Pons (tissue), 1 donor: Measurements from ENCODE around the gene CBFA2T3.
"Not testable (repeated sequence)": the region's sequence is repeated elsewhere in the genome, so short reads cannot be mapped to it uniquely, and the experiment has no call there.

ENCODE experiments used
- DNase-seq: peaks from one replicate; pipeline ENCODE4 v3.0.0-alpha.2; 2016; ENCODE audit warnings: low spot score

Gene CBFA2T3

DNA sequence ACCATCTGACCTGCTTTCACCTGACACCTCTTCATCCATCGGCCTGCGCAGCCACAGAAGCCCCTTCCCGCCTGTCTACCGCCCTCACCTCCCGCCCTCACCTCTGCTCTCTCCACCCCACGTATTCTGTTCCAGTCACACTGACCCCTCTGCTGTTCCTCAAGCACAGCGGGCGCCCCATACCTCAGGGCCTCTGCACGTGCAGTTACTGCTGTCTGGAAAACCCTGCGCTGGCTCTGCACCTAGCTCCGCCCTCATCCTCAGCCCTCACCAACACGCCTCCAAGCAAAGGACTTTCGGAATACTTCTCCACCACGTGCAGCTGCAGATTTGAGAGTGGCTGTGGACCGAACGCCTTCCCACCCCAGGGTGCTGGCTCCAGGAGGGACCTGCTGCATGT lies 85.9 kb downstream of the CBFA2T3 start:
- no peak for DNase-seq

DNA sequence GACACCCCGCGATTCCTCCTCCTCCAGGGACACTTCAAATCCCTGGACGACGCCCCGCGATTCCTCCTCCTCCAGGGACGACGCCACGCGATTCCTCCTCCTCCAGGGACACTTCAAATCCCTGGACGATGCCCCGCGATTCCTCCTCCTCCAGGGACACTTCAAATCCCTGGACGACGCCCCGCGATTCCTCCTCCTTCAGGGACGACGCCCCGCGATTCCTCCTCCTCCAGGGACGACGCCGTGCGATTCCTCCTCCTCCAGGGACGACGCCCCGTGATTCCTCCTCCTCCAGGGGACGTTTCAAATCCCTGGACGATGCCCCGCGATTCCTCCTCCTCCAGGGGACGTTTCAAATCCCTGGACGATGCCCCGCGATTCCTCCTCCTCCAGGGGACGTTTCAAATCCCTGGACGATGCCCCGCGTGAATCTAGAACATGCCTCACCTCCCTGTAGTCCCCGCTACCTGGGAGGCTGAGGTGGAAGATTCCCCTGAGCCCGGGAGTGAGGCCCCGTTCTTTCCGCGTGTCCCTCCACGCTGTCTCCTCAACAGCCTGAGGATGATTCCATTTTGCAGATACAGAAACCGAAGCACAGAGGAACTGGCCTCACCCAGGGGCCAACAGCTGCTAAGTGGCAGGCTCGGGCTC lies 87.2 kb downstream of the CBFA2T3 start:
- DNase-seq: not testable (repeated sequence)

DNA sequence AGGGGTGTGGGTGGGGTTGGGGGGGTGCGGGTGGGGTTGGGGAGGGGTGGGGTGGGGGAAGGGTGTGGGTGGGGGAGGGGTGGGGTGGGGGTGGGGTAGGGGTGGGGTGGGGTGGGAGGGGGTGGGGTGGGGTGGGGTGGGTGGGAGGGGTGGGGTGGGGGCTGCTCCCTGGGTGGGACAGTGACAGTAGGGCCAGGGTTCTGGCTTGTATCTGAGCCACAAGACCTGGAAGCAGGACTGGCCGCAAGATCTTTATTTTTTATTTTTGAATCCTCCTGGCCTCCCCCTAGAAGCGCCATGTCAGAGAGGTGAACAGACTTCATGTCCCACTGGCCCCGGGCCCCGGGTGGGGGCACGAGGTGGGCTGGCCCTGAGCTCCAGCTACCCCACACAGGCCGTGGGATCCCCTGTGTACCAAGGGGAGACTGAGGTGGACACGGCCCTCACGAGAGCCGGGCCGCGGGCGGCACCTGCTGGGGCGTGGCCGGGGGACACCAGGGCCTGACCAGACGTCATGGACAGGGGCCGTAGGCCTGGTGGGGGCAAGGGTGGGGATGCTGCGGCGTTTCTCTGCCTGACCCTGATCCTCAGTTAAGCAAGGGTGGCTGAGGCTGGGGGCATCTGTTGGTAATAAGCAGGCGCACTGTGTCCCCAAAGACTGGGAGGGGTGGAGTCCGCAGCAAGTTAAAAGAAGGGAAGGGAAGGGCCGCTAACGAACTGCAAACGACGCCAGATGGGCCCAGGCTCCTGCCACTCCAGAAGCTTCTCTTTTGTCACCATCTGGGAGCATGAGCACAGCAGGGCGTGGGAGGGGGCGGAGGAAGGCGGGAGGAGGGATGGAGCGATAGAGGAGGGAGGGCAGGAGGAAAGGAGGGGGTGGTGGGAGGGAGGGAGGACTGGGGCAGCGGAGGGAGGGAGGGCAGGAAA lies 88.3 kb downstream of the CBFA2T3 start:
- DNase-seq: no peak

DNA sequence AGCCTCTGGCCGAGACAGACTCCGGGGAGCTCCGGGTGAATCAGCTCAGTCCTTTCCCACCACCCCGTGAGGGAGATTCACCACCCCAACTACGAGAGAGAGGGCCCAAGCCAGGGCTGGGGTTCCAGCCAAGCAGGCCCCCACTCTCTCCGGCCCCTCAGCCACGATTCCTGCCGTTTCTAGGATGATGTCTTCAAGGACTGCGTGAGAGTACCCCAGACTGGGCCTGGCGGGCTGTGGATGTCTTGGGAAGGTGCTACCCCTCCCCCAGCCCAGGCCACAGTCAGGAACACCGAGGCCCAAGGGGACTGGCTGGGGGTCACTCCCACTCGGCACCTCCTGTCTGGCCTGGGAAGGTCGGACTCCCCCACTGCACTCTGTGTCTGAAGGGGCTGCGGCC lies 89.0 kb downstream of the CBFA2T3 start:
- no peak for DNase-seq

DNA sequence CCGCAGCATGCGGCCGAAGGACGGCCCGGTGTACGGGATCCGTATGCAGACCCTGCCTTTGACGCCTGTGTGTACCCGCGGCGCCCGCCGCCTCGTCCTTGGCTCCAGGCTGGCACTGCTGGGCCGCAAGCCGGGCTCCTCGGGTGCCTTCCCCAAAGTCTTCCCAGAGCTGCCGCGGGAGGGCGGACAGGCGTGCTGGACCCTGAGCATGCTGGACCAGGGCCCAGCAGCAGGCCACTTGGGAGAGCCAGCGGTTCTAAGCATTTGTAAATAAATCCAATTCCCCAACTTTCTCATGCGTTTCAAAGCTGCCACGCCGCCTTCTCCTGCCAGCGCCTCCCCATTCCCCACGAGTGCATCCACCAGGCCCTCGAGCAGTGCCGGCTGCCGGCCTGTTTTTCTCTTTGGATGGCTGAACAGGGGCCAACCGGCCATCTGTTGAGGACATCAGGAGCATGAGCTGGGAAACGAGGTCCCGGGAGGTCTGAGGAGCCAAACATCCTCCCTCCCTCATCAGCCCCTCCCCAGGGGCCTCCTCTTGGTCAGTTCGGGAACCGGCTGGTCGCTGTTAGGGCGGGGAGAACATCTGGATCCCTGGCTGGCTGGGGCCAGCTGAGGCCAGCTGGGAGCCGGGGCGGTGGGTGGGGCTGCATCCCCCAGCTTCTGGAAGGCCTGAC lies 90.0 kb downstream of the CBFA2T3 start:
- no peak for DNase-seq

DNA sequence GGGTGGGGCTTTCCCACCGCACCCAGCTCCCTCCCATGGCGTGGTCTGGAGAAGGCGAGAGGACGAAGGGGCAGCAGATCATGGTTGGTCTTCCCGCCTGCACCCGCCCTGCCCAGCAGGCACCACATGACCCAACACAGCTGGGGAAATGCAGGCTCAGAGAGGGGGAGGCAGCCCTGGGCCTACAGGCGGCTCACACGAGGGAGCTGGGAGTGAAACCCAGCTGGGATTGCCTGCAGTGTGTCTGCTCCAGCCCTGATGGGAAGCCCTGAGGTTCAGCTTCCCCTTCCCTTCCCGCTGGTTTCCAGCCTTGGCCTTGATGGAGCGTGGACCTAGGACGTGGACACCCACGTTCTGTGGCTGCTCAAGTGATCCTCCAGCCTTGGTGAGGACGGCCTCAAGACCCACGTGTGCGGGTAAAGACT lies 90.6 kb downstream of the CBFA2T3 start:
- no peak for DNase-seq

DNA sequence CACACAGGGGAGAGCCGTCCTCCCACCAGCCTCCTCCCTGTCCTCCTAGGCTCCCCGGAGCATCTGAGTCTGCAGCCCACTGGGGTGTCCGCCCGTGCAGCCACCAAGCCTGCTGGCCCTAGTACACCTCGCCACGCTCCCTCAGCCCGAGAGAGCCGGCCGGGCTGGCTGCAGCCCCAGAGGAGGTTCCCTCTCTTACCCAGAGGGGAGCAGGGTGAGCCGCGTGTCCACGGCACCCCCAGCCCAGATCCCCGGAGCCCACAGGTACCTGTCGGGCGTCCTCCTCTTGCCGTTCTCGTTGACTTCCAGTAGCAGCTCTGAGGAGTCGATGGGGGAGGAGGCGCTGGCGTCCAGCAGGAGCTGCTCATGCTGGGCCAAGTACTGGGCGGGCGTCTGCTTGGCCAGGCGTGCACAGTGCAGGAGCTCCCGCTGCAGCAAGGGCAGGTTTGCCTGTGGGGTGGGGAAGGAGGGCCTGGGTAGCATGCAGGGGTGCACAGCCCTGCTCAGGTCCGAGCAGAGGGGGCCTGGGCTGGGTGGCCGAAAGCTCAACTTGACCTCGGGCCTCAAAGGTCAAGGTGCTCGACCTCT lies 91.2 kb downstream of the CBFA2T3 start:
- DNase-seq: no peak

DNA sequence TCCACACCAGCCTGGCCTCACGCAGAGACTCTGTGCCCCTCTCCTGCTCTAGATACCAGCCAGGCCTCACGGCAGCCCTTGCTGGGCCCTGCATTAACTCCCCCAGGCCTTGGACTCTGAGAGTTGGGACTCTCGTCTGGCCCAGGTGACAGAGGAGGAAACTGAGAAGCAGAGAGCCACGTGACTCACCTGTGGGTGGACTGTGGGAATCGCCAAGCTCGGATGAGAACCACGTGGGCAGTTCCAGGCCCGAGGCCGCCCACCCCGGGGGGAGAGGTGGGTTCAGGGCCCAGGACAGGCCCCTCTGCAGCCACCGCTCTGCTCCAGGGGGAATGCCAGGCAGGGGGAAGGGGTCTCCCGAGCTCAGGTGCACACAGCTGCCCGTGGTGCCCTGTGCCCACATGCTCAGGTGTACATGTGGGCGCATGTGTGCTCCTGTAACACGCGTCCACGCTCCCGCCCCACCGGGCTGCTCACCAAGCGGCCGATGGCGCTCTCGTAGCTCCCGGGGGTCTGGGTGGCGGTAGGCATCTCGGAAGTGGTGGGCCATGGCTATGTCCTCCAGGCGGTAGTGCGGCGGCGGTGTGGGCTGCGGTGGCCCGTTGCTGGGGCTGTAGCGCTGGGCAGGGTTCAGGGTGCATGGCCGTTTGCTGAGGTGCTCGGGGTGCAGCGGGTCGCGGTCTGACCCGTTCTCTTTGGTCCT lies 92.3 kb downstream of the CBFA2T3 start:
- DNase-seq: no peak

DNA sequence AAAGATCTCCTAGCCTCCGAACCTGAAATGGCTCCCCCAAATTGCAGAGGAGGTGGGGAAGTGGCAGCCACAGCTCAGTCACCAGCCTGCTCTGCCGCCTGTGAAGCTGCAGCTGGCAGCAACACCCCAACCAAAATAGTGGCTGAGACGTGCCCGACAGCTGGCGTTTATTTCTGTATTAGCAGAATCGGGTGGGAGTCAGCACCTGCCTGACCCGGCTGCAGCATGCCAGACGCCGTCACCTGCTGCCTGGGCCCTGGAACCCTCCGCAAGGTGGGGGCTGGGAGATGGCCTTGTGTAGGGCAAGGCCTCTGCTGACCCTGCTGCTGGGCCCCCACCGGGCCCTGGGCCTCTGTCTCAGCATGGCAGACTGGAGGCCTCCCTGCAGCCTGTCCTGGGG lies 93.1 kb downstream of the CBFA2T3 start:
- no peak for DNase-seq

DNA sequence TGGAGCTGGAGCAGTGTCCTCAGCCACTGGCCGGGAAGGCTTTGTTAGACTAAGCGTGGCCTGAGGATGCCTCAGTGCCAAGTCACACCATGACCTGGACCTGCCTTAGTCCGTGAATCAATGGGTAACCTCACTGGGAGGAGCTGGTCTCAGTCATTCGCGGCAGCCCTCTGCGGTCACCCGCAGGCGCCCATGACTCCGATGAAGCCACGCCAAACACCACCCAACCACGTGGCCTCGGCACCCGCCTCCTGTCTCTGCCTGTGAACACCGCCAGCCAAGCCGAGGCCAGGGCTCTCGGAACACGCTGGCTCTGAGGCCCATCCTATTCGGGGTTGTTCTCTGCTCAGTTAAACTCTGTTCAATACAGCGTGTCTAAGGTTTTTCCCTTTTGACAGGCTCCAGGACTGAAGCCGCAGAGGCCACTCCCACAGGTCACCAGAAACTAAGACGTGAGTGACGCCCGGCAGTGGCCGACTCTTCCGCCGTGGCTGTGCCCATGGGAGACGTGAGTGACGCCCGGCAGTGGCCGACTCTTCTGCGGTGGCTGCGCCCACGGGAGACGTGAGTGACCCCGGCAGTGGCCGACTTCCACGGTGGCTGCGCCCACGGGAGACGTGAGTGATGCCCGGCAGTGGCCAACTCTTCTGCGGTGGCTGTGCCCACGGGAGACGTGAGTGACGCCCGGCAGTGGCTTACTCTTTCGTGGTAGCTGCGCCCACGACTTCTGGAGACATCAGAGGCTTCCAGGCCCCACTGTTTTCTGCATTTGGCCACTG lies 93.7 kb downstream of the CBFA2T3 start:
- no peak for DNase-seq

DNA sequence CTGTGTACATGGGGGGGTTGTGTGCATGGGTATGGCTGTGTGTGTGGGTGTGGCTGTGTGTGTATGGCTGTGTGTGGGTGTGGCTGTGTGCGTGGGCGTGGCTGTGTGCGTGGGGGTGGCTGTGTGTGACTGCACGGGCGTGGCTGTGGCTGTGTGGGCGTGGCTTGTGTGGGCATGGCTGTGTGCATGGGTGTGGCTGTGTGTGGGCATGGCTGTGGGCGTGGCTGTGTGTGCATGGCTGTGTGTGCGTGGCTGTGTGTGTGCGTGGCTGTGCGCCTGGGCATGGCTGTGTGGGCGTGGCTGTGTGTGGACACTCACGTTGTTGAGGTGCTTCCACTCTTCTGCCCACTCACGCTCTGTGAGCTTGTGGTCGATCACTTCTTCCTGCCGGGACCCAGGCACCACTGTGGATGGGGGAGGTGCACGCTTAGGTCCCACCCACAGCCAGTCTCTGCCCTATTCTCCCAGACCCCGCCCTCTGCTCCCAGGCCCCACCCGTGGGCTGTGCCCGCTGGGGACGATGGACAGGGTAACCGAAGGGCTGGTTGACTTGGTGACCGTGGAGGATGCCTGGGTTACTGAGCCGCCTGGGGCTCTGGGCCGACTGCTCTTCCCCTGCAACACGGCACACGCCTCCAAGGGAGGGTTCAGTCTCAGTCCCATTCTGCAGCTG lies 94.5 kb downstream of the CBFA2T3 start:
- DNase-seq: no peak

DNA sequence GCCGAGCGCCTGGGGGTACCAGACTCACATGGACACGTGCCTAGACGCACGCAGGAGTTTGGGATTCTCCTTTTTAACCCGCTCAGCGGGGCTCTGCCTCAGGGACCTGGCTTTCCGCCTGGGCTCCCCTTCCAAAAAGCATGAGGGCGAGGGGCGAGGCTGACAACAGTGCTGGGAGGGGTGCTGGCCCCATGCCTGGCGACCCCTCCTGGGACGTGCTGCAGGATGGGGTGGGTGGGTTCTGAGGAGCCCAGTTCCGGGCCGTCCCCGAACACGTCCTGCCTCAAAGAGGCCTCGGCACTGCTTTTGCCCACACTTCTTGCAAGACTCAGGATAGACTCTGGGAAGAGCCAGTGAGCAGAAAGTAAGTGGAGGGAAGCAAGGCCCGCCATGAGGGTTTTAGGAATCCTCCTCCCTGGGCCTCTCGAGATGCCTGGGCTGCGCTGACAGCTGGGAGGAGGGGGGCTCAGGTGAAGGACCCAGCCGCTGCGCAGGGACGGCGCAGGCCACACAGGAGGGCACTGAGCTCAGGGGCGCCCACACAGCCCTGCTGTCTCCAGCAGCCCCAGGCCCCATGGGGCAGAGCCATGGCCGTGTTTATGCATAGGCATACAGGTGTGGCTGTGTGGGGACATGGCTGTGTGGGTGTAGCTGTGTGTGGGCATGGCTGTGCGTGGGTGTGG lies 95.2 kb downstream of the CBFA2T3 start:
- no peak for DNase-seq

DNA sequence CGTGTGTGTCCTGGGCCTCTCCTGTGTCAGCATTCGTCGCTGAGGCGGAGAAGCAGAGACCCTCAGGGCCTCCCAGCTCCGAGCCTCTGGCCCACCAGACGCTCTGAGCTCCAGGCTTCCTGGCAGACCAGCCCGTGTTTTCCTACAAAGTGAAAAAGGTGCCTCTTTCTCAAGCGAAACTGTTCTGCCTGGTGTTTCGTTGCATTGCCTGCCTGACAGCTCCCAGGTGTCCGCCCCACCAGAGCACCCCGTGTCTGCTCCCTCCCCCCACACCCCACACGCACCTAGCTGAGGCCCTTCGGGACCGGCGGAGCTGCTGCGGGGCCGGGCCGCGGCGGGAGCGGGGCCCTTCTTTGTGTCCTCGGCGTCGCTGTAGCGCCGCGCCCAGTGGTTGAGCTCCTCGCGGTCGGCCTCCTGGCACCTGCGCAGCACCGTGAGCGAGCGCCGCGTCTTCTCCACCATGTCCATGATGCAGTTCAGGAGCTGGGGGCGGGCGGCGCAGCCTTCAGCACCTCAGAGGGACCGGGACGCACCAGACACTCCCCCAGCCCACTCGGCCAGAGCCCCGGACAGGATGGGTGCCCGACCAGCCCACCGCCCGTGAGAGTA lies 95.9 kb downstream of the CBFA2T3 start:
- DNase-seq: no peak

DNA sequence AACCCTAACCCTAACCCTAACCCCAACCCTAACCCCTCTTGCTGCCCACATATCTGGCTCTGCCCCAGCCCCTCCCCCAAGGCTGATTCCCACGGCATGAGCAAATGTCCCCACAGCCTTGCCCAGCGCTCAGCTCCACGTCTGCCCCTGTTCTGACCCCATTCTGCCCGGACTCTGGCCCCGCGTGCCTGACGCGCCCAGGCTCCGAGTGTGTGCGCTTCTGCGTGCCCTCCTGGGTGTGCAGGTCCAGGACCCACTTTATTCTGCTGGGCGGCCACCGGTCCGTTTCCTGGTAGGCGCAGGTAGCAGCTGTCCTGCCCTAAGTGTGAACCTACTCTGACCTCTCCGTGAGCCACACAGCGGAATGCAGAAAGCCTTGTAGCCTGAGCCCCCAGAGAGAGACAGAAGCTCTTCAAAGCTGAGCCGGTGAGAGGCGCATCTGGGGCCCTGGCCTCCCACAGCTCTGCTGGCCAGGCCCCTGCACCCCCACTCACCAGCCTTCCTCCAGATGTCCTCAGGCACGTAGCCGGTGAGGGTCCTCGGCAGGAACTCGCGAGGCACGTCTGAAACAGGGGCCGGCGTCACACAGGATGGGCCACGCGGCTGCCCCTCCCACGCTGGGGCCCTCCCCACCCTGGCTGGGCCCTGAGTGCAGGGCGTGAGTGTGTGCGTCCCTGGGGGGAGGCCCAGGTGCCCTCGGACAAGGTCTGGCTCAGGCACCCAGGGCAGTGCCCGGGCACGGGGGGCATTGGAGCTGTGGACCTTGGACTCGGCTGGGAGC lies 96.6 kb downstream of the CBFA2T3 start:
- no peak for DNase-seq

DNA sequence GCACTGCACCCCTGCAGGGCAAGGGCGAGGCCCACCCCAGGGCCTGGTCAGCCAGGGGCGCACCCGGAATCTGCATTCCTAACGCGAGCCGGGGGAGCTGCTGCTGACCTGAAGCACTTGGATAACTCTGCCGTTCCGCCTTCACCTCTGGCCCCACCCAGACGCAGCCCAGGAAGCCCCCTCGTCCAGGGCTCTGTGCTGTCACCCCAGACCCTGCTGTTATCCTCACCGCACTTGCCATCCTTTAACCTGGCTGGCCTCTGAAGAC lies 97.3 kb downstream of the CBFA2T3 start:
- no peak for DNase-seq

DNA sequence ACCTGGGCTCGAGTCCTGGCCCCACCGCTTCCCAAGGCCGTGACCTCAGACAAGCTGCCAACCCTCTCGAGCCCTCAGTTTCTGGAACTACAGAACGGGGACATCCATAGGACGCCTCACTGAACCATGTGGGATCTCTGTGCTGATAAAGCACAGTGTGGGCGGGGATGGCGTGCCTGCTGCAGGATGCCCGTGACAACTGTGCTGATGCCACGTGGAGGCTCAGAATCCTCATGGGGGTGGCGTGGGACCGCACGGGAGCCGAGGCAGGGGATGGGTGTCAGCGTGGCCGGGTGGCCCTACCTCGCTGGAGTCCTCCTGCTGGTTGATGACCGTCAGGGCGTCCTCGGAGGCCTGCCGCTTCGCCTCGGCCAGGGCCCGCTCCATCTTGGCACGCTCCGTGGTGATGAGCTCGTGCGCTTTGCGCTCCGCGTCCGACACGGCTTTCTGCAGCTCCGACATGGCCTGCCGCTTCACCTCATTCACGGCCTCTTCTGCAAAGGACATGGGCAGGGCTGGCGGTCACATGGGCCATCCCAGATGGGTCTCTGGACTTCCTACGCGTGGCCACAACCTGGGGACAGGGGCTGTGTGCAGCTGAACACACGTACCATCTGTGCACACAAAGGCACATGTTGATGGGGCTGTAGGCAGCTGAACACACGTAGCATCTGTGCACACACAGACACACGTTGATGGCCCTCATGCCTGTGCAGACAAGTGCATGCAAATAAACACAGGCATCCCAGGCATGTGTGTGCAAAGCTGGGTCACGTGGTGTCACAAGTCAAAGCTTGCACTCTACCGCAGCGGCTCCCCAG lies 97.8 kb downstream of the CBFA2T3 start:
- no peak for DNase-seq

DNA sequence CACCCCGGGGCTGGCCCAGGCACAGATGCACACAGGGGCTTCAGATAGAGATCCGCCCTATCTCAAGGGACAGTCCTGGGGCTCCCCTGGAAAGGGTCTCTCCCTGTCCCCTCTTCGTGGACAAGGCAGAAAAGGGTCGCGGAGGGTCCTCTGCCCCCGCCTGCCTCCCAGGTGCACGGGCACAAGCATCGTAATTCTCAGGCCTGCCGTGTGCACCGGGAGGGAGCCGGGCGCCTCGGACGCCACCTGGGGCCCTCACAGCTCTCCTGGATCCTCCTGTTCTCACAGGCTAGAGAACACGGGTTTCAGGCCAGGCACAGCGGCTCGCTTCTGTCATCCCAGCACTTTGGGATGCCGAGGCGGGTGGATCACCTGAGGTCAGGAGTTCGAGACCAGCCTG lies 98.7 kb downstream of the CBFA2T3 start:
- no peak for DNase-seq
